Epithelial cell of esophagus (primary cell): ENCODE measurements around the gene SUGCT.

Source experiments
- DNase-seq: peaks from one replicate; pipeline ENCODE4 v3.0.0; 2010; ENCODE audit warnings: low read depth
- H3K4me3 ChIP-seq: 2 replicates; pipeline ENCODE4 v1.5.1; 2011; ENCODE audit warnings: mild to moderate bottlenecking, low read length, control low read depth
- CTCF ChIP-seq: IDR thresholded peaks from 2 replicates; pipeline ENCODE4 v1.5.1; 2011; ENCODE audit warnings: low read depth, mild to moderate bottlenecking, low read length, control low read depth, inconsistent platforms; ENCODE audit not compliant: insufficient read depth; ENCODE audit errors: missing control alignments

Gene SUGCT

GRCh38 chr7:40674316-40674715 lies 539.5 kb downstream of the SUGCT start:
- no peak overlapping the region for H3K4me3 ChIP-seq
- TF ChIP-seq CTCF: no peak
- DNase-seq: no peak

GRCh38 chr7:40675741-40676140 lies 540.9 kb downstream of the SUGCT start:
- DNase-seq: peak; percentile 78
- no peak for TF ChIP-seq CTCF
- no peak overlapping the region for H3K4me3 ChIP-seq

GRCh38 chr7:40676221-40676620 lies 541.4 kb downstream of the SUGCT start:
- H3K4me3 ChIP-seq: no peak overlapping the region
- TF ChIP-seq CTCF: no peak
- peak; percentile 31 for DNase-seq

DNA sequence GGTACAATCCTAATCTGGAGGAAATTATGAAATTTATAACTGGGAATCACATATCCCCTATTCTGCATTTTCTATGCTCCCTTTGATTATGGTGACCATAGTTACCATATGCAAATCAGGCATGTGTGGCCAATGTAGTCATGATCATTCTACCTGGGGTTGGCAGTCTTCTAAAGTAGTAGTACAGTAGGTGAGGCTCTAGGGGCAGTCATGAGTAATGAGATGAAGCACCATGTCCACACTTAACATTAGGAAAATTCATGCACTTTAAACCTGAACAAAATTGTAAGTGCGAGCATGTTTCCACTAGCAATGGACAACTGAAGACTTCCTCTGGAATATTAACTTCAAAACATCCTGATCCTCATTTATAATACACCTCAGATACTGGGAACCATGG lies 545.9 kb downstream of the SUGCT start:
- no peak overlapping the region for H3K4me3 ChIP-seq
- peak; percentile 64 for DNase-seq
- TF ChIP-seq CTCF: peak; percentile 75

- DNase-seq: no peak
- H3K4me3 ChIP-seq: no peak overlapping the region
- TF ChIP-seq CTCF: no peak
These were observed 547.9 kb downstream of the SUGCT start for GRCh38 chr7:40682696-40683095.

- no peak for TF ChIP-seq CTCF
- H3K4me3 ChIP-seq: no peak overlapping the region
- no peak for DNase-seq
These were observed 559.4 kb downstream of the SUGCT start for GRCh38 chr7:40694026-40694809.

DNA sequence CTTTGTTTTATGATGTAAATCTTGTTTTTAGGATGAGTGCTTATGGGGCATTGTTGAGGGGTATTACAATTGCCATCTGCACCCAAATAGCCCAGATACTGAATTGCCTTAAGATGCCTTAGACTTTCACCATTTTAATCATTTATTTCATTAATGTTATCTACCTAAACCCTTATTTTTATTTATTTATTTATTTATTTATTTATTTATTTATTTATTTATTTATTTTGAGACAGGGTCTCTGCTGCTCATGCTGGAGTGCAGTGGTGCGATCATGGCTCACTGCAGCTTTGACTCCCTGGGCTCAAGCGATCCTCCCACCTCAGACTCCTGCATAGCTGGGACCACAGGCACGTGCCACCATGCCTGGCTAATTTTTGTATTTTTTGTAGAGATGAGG lies 560.2 kb downstream of the SUGCT start:
- DNase-seq: no peak
- no peak for TF ChIP-seq CTCF
- H3K4me3 ChIP-seq: no peak overlapping the region
